Measurements from ENCODE around the gene PRADC1. TPM values are rescaled to one million over a fixed set of nuclear protein-coding genes. Genes with fewer than 3 reads are reported as not detected.

PRADC1 gene
- total and polyA plus RNA-seq, 2 experiments from 2014 or later: 6.5 to 8.3 TPM

GRCh38 chr2:73203055-73203681, 29.9 kb downstream of the PRADC1 start:
- H3K4me3 ChIP-seq: peak overlapping the region; percentile 66
- peak overlapping the region; percentile 95 for H2AFZ ChIP-seq
- H3K27me3 ChIP-seq (ENCODE audit: insufficient read depth): peaks cover 67% of the 10 kb centered on the region
- H3K36me3 Mint-ChIP-seq (ENCODE audit: low read depth): no peaks in the 10 kb centered on the region; the same call in 2 of the 3 replicates
- H3K79me2 ChIP-seq (replicated peaks; ENCODE audit: insufficient read depth): no peaks in the 10 kb centered on the region
- H3K9me2 ChIP-seq (ENCODE audit: insufficient read depth): no peaks in the 10 kb centered on the region
- H3K27ac ChIP-seq (ENCODE audit: low read depth): no peak overlapping the region
- peaks cover 5% of the 10 kb centered on the region; the same call in 1 of the 3 replicates for H3K9me3 Mint-ChIP-seq
- H3K36me3 ChIP-seq (ENCODE audit: insufficient read depth): no peaks in the 10 kb centered on the region
- peaks cover 8% of the 10 kb centered on the region for H3K4me1 Mint-ChIP-seq
- peak overlapping the region; percentile 85 for H3K4me2 ChIP-seq
- no peak overlapping the region for H3K27ac Mint-ChIP-seq
- no peaks in the 10 kb centered on the region for H3F3A ChIP-seq (replicated peaks; ENCODE audit: low read depth)
- no peaks in the 10 kb centered on the region for H3K4me1 ChIP-seq (ENCODE audit: insufficient read depth)
- peak; percentile 66 for ATAC-seq
- TF ChIP-seq EZH2 (IDR thresholded peaks at IDR 0.05; ENCODE audit: low read depth, unreplicated experiment) (peak; percentile 27), EZH2phosphoT487 (IDR thresholded peaks at IDR 0.05; ENCODE audit: unreplicated experiment) (peak; percentile 42), ZNF114 (CRISPR knock-in tag; IDR thresholded peaks at IDR 0.05) (no peak)
- peak overlapping the region; percentile 60 for H3K4me3 Mint-ChIP-seq
- no peaks in the 10 kb centered on the region for H4K20me1 ChIP-seq (replicated peaks; ENCODE audit: insufficient read depth)
- DNase-seq (ENCODE audit: low spot score): peak; percentile 60
- peaks cover 49% of the 10 kb centered on the region for H3K27me3 Mint-ChIP-seq (ENCODE audit: insufficient read depth, low read depth, poor library complexity)

GRCh38 chr2:73202156-73203054, 30.6 kb downstream of the PRADC1 start, which contains the start of gene NOTO:
TSS of gene NOTO (plus strand) at chr2:73202574. CDS start at chr2:73202667, 93 bp downstream.
- Histone ChIP-seq H3K4me3 (peak within 1 kb of the TSS; percentile 66), H3F3A (replicated peaks; ENCODE audit: low read depth) (no peaks in the 10 kb centered on the region), H3K9me2 (ENCODE audit: insufficient read depth) (no peaks in the 10 kb centered on the region), H3K4me2 (peak within 1 kb of the TSS; percentile 85), H2AFZ (peak within 1 kb of the TSS; percentile 95), H3K27me3 (ENCODE audit: insufficient read depth) (peaks cover 63% of the 10 kb centered on the region), H4K20me1 (replicated peaks; ENCODE audit: insufficient read depth) (no peaks in the 10 kb centered on the region), H3K79me2 (replicated peaks; ENCODE audit: insufficient read depth) (no peaks in the 10 kb centered on the region), H3K27ac (ENCODE audit: low read depth) (no peak within 1 kb of the TSS), H3K4me1 (ENCODE audit: insufficient read depth) (no peaks in the 10 kb centered on the region), H3K36me3 (ENCODE audit: insufficient read depth) (no peaks in the 10 kb centered on the region)
- Mint-ChIP-seq H3K27me3 (ENCODE audit: insufficient read depth, low read depth, poor library complexity) (peaks cover 49% of the 10 kb centered on the region), H3K27ac (no peak within 1 kb of the TSS), H3K4me1 (peaks cover 8% of the 10 kb centered on the region), H3K4me3 (peak within 1 kb of the TSS; percentile 60), H3K36me3 (ENCODE audit: low read depth) (no peaks in the 10 kb centered on the region; the same call in 2 of the 3 replicates), H3K9me3 (peaks cover 5% of the 10 kb centered on the region; the same call in 1 of the 3 replicates)
- ATAC-seq: peak; percentile 78
- DNase-seq (ENCODE audit: low spot score): peak; percentile 82
- TF ChIP-seq ZNF462 (CRISPR knock-in tag; IDR thresholded peaks at IDR 0.05) (no peak), JUNB (IDR thresholded peaks at IDR 0.05; ENCODE audit: unreplicated experiment) (no peak), CTCF (conservative IDR thresholded peaks at IDR 0.05; ENCODE audit: low read depth in 2 of 2) (no peak), REST (IDR thresholded peaks at IDR 0.05; ENCODE audit: unreplicated experiment) (no peak), EZH2phosphoT487 (IDR thresholded peaks at IDR 0.05; ENCODE audit: unreplicated experiment) (no peak)

Data from GM23338 (cell line).